ENCODE results near the gene STAG1.

- no peak for TF ChIP-seq CTCF (IDR thresholded peaks at IDR 0.05; ENCODE audit: low read depth, low read length, missing input control)
- TF ChIP-seq ATF3 (IDR thresholded peaks at IDR 0.05) = no peak
- TF ChIP-seq TAF1 (conservative IDR thresholded peaks at IDR 0.05) = no peak
Measured at GRCh38 chr3:136653628-136654027, 98.5 kb downstream of the STAG1 start.
